Tibial artery (tissue), 4 donors: Measurements from ENCODE around the gene MYO19.

ENCODE experiments used
- DNase-seq, 2 donors: peaks; one replicate each; pipeline ENCODE4 v3.0.0-alpha.2; 2019
- H3K27ac ChIP-seq, 2 donors: fragments of 200-600 bp; sonication (generic) in 1 of 2; 1 replicate in 1 of 2; 2 replicates in 1 of 2; pipeline ENCODE4 v1.5.1; 2018 to 2019; ENCODE audit warnings: mild to moderate bottlenecking in 1 of 2
- H3K27me3 ChIP-seq, 2 donors: fragments of 200-600 bp; sonication (generic) in 1 of 2; one replicate each; pipeline versions ENCODE4 v1.5.1 to v1.6.0; 2016 to 2019
- H3K36me3 ChIP-seq, 3 donors: fragments of 200-600 bp; sonication (generic) in 2 of 3; one replicate each; pipeline ENCODE4 v1.5.1; 2016 to 2019; ENCODE audit warnings: mild to moderate bottlenecking in 2 of 3
- H3K4me1 ChIP-seq, 4 donors: fragments of 200-600 bp; sonication (generic) in 2 of 4; 1 replicate in 3 of 4; 2 replicates in 1 of 4; pipeline ENCODE4 v1.5.1; 2016 to 2019
- H3K4me3 ChIP-seq, 2 donors: fragments of 200-600 bp; sonication (generic) in 1 of 2; 1 replicate in 1 of 2; 2 replicates in 1 of 2; pipeline ENCODE4 v1.5.1; 2018 to 2019; ENCODE audit warnings: mild to moderate bottlenecking in 2 of 2
- H3K9me3 ChIP-seq, 3 donors: fragments of 200-600 bp; sonication (generic) in 1 of 3; one replicate each; pipeline ENCODE4 v1.5.1; 2016 to 2019
- intact Hi-C: fragments of 100-400 bp; cut with DNase I; formaldehyde crosslinking; loops from one replicate; pipeline ENCODE4 v1.15.0; 2023; ENCODE audit warnings: low total_unique reads
- TF ChIP-seq, protein P1 (sequence below), 2 experiments: fragments of 200-600 bp in 1 of 2; fragments of 450-650 bp in 1 of 2; IDR thresholded peaks; one replicate each; pipeline ENCODE4 v1.5.1; 2017 to 2019; ENCODE audit warnings: antibody characterized with exemption in 2 of 2, mild to moderate bottlenecking in 1 of 2, moderate library complexity in 1 of 2

Gene MYO19

DNA sequence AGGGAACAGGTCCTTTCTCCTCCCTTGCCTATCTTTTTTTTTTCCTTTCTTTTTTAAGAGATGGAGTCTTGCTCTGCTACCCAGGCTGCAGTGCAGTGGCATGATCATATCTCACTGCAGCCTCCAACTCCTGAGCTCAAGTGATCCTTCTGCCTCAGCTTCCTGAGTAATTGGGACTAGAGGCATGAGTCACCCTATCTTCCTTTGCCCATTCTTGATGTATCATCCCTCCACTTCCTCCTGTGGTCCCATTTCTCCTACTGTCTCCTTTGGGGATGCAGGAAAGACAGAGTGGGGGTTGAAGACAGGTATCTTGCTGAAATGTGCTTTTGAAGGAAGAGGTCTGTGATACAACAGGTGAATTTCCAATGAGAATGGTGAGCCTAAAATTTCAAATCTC, 5.5 kb downstream of the MYO19 start:
- Histone ChIP-seq H3K36me3 (peaks cover 27 to 70% (median 31%) of the 10 kb centered on the region in 3 donors), H3K27ac (no peak overlapping the region), H3K4me1 (peaks cover 0 to 7% (median 4%) of the 10 kb centered on the region in 4 donors), H3K27me3 (no peaks in the 10 kb centered on the region), H3K4me3 (no peak overlapping the region), H3K9me3 (no peaks in the 10 kb centered on the region)
- intact Hi-C loops, result no loop called here
- TF ChIP-seq, protein P1, sequence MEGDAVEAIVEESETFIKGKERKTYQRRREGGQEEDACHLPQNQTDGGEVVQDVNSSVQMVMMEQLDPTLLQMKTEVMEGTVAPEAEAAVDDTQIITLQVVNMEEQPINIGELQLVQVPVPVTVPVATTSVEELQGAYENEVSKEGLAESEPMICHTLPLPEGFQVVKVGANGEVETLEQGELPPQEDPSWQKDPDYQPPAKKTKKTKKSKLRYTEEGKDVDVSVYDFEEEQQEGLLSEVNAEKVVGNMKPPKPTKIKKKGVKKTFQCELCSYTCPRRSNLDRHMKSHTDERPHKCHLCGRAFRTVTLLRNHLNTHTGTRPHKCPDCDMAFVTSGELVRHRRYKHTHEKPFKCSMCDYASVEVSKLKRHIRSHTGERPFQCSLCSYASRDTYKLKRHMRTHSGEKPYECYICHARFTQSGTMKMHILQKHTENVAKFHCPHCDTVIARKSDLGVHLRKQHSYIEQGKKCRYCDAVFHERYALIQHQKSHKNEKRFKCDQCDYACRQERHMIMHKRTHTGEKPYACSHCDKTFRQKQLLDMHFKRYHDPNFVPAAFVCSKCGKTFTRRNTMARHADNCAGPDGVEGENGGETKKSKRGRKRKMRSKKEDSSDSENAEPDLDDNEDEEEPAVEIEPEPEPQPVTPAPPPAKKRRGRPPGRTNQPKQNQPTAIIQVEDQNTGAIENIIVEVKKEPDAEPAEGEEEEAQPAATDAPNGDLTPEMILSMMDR (IDR thresholded peaks at IDR 0.05), result no peak
- DNase-seq, result no peak

DNA sequence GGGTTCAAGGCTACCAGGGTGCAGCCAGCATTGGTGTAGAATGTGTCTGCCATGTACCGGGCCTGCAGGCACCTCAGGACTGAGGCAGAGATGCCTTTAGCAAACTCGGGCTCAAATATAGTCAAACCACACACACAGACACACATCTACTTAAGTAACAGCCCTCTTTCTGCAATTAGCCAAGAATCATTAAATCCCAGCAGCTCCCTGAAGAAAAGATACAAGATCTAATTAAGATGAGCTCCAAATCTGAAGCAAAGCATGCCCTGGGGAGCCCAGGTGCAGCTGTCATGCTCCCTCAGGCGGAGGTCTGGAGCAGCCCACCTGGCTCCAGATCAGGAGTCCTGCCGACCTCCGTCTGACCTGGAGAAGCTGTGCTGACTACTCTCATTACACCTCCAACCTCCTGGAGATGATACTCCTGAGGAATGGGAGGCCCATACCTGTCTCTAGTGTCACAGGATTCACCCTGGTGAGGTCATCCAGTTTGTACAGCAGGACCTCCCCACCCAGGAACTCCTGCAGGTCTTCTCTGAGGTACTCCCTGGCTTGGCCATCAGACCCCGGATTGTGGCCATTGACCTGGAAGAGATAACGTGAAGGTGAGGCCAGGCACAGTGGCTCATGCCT, 6.9 kb downstream of the MYO19 start:
- DNase-seq, result no peak
- TF ChIP-seq, protein P1 (IDR thresholded peaks at IDR 0.05), result no peak
- Histone ChIP-seq H3K4me1 (no peaks in the 10 kb centered on the region), H3K9me3 (no peaks in the 10 kb centered on the region), H3K4me3 (no peak overlapping the region), H3K27me3 (no peaks in the 10 kb centered on the region), H3K36me3 (peaks cover 31 to 81% (median 36%) of the 10 kb centered on the region in 3 donors), H3K27ac (no peak overlapping the region)
- intact Hi-C loops, result no loop called here

GRCh38 chr17:36525888-36526287, 8.8 kb downstream of the MYO19 start:
- intact Hi-C loops, result no loop called here
- Histone ChIP-seq H3K4me1 (no peaks in the 10 kb centered on the region), H3K27ac (no peak overlapping the region), H3K4me3 (no peak overlapping the region), H3K9me3 (no peaks in the 10 kb centered on the region), H3K27me3 (no peaks in the 10 kb centered on the region), H3K36me3 (peaks cover 36 to 73% (median 36%) of the 10 kb centered on the region in 3 donors)
- DNase-seq, result no peak
- TF ChIP-seq, protein P1 (IDR thresholded peaks at IDR 0.05), result no peak

GRCh38 chr17:36525113-36525512, 9.6 kb downstream of the MYO19 start:
- TF ChIP-seq, protein P1 (IDR thresholded peaks at IDR 0.05), result no peak
- no peak overlapping the region for H3K27ac ChIP-seq
- intact Hi-C loops, result no loop called here
- no peak overlapping the region for H3K4me3 ChIP-seq
- no peaks in the 10 kb centered on the region for H3K9me3 ChIP-seq
- H3K36me3 ChIP-seq, result peaks cover 36 to 73% (median 36%) of the 10 kb centered on the region in 3 donors
- DNase-seq, result no peak
- H3K27me3 ChIP-seq, result no peaks in the 10 kb centered on the region
- no peaks in the 10 kb centered on the region for H3K4me1 ChIP-seq

DNA sequence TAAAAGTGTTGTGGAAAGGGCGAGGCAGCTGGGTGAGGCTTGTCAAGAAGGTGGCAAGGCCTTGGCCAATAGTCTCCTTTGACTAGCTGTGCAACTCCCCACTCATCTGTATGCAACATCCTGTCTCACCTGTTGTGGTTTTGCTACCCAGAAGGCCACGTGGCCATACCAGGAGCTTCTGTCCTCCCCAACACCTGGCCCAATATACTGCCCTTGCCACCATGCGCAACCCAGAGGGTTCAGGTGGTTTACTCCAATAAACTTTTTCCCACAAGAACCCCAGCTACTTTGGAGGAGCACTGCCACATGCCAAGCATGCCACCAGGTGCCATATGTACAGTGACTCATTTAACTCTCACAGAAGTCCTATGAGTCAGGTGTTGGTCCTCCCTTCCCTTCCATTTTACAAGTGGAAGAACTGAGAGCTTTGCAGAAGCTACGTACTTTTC, 10.2 kb downstream of the MYO19 start:
- intact Hi-C loops, result no loop called here
- Histone ChIP-seq H3K4me3 (no peak overlapping the region), H3K36me3 (peaks cover 36 to 73% (median 36%) of the 10 kb centered on the region in 3 donors), H3K27me3 (no peaks in the 10 kb centered on the region), H3K9me3 (no peaks in the 10 kb centered on the region), H3K27ac (no peak overlapping the region), H3K4me1 (no peaks in the 10 kb centered on the region)
- TF ChIP-seq, protein P1 (IDR thresholded peaks at IDR 0.05), result no peak
- no peak for DNase-seq
